NCI-H2196 (cell line): ENCODE results near the gene SHCBP1L.
A peak's percentile ranks its signal among the peaks of the same experiment; 100 is the strongest.

Experiments
- DNase-seq: peaks from one replicate; lab custom pipeline; 2025; ENCODE audit not compliant: unreplicated experiment; lab: John Stamatoyannopoulos, UW

Gene SHCBP1L

GRCh38 chr1:182897696-182898095, 55.3 kb downstream of the SHCBP1L start:
- no peak for DNase-seq

GRCh38 chr1:182890927-182891610, 61.9 kb downstream of the SHCBP1L start:
- DNase-seq: peak; percentile 35

GRCh38 chr1:182889997-182890396, 63.0 kb downstream of the SHCBP1L start:
- no peak for DNase-seq

- DNase-seq: no peak
These were observed 64.0 kb downstream of the SHCBP1L start for GRCh38 chr1:182888736-182889531.

- DNase-seq: no peak
These were observed 66.0 kb downstream of the SHCBP1L start for GRCh38 chr1:182886985-182887384.

GRCh38 chr1:182885591-182885990, 67.4 kb downstream of the SHCBP1L start:
- DNase-seq: no peak

GRCh38 chr1:182884872-182885271, 68.1 kb downstream of the SHCBP1L start:
- DNase-seq: no peak

- no peak for DNase-seq
These were observed 75.1 kb downstream of the SHCBP1L start for GRCh38 chr1:182877842-182878241.

GRCh38 chr1:182877331-182877730, 75.6 kb downstream of the SHCBP1L start:
- DNase-seq: no peak

GRCh38 chr1:182875889-182876288, 77.1 kb downstream of the SHCBP1L start:
- no peak for DNase-seq

- DNase-seq: no peak
These were observed 80.1 kb downstream of the SHCBP1L start for GRCh38 chr1:182872881-182873280.

GRCh38 chr1:182869241-182869666, 83.7 kb downstream of the SHCBP1L start:
- no peak for DNase-seq

- no peak for DNase-seq
These were observed 85.1 kb downstream of the SHCBP1L start for GRCh38 chr1:182867861-182868260.

GRCh38 chr1:182863940-182864339, 89.0 kb downstream of the SHCBP1L start:
- DNase-seq: no peak

GRCh38 chr1:182862827-182863226, 90.1 kb downstream of the SHCBP1L start:
- no peak for DNase-seq

GRCh38 chr1:182861994-182862393, 91.0 kb downstream of the SHCBP1L start:
- no peak for DNase-seq

GRCh38 chr1:182860658-182861057, 92.3 kb downstream of the SHCBP1L start:
- DNase-seq: no peak

- no peak for DNase-seq
These were observed 95.8 kb downstream of the SHCBP1L start for GRCh38 chr1:182857212-182857611.

- DNase-seq: no peak
These were observed 97.1 kb downstream of the SHCBP1L start for GRCh38 chr1:182855911-182856310.

GRCh38 chr1:182851825-182852224, 101.1 kb downstream of the SHCBP1L start:
- DNase-seq: no peak

- DNase-seq: no peak
These were observed 102.6 kb downstream of the SHCBP1L start for GRCh38 chr1:182850319-182850718.
